ENCODE data around the gene GLCE. TPM values are rescaled to one million over a fixed set of nuclear protein-coding genes. Genes with fewer than 3 reads are reported as not detected.

GLCE gene
- total and polyA plus RNA-seq, 2 donors (not counting 1 experiment from before 2014, with no cell fraction given) = 21.7 to 23.9 TPM

DNA sequence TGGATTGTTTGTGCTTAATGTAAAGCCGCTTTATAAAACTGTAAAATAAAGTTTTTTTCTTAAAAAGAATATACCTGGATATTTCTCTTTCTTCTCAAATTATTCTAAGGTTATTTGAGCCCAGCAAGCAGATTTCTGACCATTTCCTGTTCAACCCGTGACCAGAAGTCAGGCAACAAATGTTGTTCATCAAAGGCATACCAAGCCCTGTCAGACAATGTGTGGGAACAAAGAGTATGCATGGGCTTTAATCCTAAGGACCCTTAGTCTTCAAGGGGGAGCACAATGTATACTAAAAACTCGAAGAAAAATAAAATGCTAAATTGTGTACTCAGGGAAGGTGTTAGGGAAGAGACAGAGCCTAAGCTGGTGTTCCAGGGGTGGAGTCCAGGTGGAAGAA is 111.7 kb downstream of the GLCE start:
- H3K4me2 ChIP-seq (ENCODE audit: extremely low read depth, insufficient read depth, low read length) = no peak overlapping the region
- H3K27me3 ChIP-seq (ENCODE audit: control insufficient read depth, insufficient read depth, low read length) = no peaks in the 10 kb centered on the region
- H2AFZ ChIP-seq (ENCODE audit: low read length) = no peak overlapping the region
- no peaks in the 10 kb centered on the region for H4K20me1 ChIP-seq (ENCODE audit: control insufficient read depth, extremely low read depth, insufficient read depth, low read length)
- H3K27ac ChIP-seq (ENCODE audit: insufficient read depth, low read length) = no peak overlapping the region
- TF ChIP-seq EZH2 (IDR thresholded peaks at IDR 0.05; ENCODE audit: low read length, missing control alignments) = no peak
- TF ChIP-seq, protein P1, sequence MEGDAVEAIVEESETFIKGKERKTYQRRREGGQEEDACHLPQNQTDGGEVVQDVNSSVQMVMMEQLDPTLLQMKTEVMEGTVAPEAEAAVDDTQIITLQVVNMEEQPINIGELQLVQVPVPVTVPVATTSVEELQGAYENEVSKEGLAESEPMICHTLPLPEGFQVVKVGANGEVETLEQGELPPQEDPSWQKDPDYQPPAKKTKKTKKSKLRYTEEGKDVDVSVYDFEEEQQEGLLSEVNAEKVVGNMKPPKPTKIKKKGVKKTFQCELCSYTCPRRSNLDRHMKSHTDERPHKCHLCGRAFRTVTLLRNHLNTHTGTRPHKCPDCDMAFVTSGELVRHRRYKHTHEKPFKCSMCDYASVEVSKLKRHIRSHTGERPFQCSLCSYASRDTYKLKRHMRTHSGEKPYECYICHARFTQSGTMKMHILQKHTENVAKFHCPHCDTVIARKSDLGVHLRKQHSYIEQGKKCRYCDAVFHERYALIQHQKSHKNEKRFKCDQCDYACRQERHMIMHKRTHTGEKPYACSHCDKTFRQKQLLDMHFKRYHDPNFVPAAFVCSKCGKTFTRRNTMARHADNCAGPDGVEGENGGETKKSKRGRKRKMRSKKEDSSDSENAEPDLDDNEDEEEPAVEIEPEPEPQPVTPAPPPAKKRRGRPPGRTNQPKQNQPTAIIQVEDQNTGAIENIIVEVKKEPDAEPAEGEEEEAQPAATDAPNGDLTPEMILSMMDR (conservative IDR thresholded peaks at IDR 0.05 in 1 of 2, IDR thresholded peaks at IDR 0.05 in 1 of 2; ENCODE audit: low read depth in 1 of 2, low read length in 2 of 2) = no peak
- H3K4me1 ChIP-seq (ENCODE audit: control insufficient read depth, extremely low read depth, insufficient read depth, low read length) = no peaks in the 10 kb centered on the region
- no peaks in the 10 kb centered on the region for H3K36me3 ChIP-seq (ENCODE audit: control insufficient read depth, insufficient read depth, low read length)
- no peak for DNase-seq (ENCODE audit: low read depth in 2 of 2)
- H3K4me3 ChIP-seq (replicated peaks in 1 of 4; ENCODE audit: control extremely low read depth in 1 of 4, insufficient read depth in 1 of 4, low read depth in 3 of 4, low read length in 4 of 4) = no peak overlapping the region
- H3K9ac ChIP-seq (ENCODE audit: insufficient read depth, low read length) = no peak overlapping the region
- no peaks in the 10 kb centered on the region for H3K9me3 ChIP-seq (ENCODE audit: control insufficient read depth, insufficient read depth, low read depth, low read length)
- no peaks in the 10 kb centered on the region for H3K79me2 ChIP-seq (ENCODE audit: control insufficient read depth, insufficient read depth, low read length)

DNA sequence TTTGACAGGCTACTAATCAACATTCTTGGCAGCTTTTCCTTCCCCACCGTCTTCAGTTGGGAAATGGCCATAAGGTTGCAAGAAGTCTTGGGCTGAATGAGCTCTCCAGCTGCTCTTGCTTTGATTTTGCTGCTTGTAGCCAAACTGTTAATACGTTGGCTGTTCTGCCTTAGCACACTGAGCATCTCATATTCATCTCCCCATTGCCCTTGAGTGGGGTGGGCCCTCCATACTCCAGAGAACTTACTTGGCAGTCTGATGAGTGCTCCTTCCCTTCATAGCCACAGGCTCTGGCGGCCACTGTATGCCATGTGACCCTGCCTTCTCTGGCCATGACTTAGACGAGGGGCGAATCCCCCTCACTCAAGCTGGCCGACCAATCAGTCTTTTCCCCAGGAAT is 112.5 kb downstream of the GLCE start:
- peak in 1 of 2 donors; percentile 20 for DNase-seq (ENCODE audit: low read depth in 2 of 2)
- H3K4me2 ChIP-seq (ENCODE audit: extremely low read depth, insufficient read depth, low read length) = no peak overlapping the region
- H3K27me3 ChIP-seq (ENCODE audit: control insufficient read depth, insufficient read depth, low read length) = no peaks in the 10 kb centered on the region
- no peaks in the 10 kb centered on the region for H3K9me3 ChIP-seq (ENCODE audit: control insufficient read depth, insufficient read depth, low read depth, low read length)
- no peaks in the 10 kb centered on the region for H3K79me2 ChIP-seq (ENCODE audit: control insufficient read depth, insufficient read depth, low read length)
- TF ChIP-seq, protein P1 (conservative IDR thresholded peaks at IDR 0.05 in 1 of 2, IDR thresholded peaks at IDR 0.05 in 1 of 2; ENCODE audit: low read depth in 1 of 2, low read length in 2 of 2) = no peak
- TF ChIP-seq EZH2 (IDR thresholded peaks at IDR 0.05; ENCODE audit: low read length, missing control alignments) = no peak
- H3K27ac ChIP-seq (ENCODE audit: insufficient read depth, low read length) = no peak overlapping the region
- no peak overlapping the region for H3K4me3 ChIP-seq (replicated peaks in 1 of 4; ENCODE audit: control extremely low read depth in 1 of 4, insufficient read depth in 1 of 4, low read depth in 3 of 4, low read length in 4 of 4)
- no peaks in the 10 kb centered on the region for H4K20me1 ChIP-seq (ENCODE audit: control insufficient read depth, extremely low read depth, insufficient read depth, low read length)
- H3K4me1 ChIP-seq (ENCODE audit: control insufficient read depth, extremely low read depth, insufficient read depth, low read length) = no peaks in the 10 kb centered on the region
- H3K9ac ChIP-seq (ENCODE audit: insufficient read depth, low read length) = no peak overlapping the region
- H2AFZ ChIP-seq (ENCODE audit: low read length) = no peak overlapping the region
- H3K36me3 ChIP-seq (ENCODE audit: control insufficient read depth, insufficient read depth, low read length) = no peaks in the 10 kb centered on the region

DNA sequence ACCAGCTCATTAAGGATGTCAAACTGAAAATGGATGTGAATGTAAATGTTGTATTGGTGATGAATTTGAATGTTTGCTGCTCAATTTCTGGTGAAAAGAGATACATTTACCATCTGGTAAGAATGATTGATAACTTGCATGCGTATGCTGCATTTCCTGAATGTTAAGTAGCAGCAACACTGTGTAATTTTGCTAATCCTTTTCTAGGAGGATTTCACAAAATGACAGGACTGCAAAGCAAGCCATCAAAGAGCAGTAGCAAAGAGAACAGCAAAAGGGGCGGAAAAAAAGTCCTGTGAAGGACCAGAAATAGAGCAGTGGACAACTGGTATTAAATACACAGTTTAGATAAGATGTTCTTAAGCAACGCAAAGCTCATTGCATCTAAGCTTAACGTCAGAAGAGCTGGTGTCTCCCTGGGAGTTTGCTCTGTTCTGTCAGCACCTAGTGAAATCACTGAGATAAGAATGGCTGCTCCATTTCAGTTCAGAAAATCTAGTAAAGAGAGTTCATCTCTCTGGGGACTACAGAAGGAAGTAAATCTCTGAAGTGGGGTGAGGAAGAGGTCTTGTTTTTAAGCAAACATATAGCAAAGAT is 114.7 kb downstream of the GLCE start:
- Histone ChIP-seq H3K4me3 (replicated peaks in 1 of 4; ENCODE audit: control extremely low read depth in 1 of 4, insufficient read depth in 1 of 4, low read depth in 3 of 4, low read length in 4 of 4) (no peak overlapping the region), H3K36me3 (ENCODE audit: control insufficient read depth, insufficient read depth, low read length) (no peaks in the 10 kb centered on the region), H3K4me1 (ENCODE audit: control insufficient read depth, extremely low read depth, insufficient read depth, low read length) (no peaks in the 10 kb centered on the region), H3K27ac (ENCODE audit: insufficient read depth, low read length) (no peak overlapping the region), H3K9ac (ENCODE audit: insufficient read depth, low read length) (no peak overlapping the region), H3K27me3 (ENCODE audit: control insufficient read depth, insufficient read depth, low read length) (no peaks in the 10 kb centered on the region), H3K4me2 (ENCODE audit: extremely low read depth, insufficient read depth, low read length) (no peak overlapping the region), H3K9me3 (ENCODE audit: control insufficient read depth, insufficient read depth, low read depth, low read length) (no peaks in the 10 kb centered on the region), H4K20me1 (ENCODE audit: control insufficient read depth, extremely low read depth, insufficient read depth, low read length) (no peaks in the 10 kb centered on the region), H3K79me2 (ENCODE audit: control insufficient read depth, insufficient read depth, low read length) (no peaks in the 10 kb centered on the region), H2AFZ (ENCODE audit: low read length) (no peak overlapping the region)
- no peak for TF ChIP-seq EZH2 (IDR thresholded peaks at IDR 0.05; ENCODE audit: low read length, missing control alignments)
- TF ChIP-seq, protein P1 (conservative IDR thresholded peaks at IDR 0.05 in 1 of 2, IDR thresholded peaks at IDR 0.05 in 1 of 2; ENCODE audit: low read depth in 1 of 2, low read length in 2 of 2) = no peak
- peak in 1 of 2 donors; percentile 27 for DNase-seq (ENCODE audit: low read depth in 2 of 2)

Data from fibroblast of lung (primary cell).